Measurements from ENCODE around the gene AK9. TPM values are rescaled to one million over a fixed set of nuclear protein-coding genes. Genes with fewer than 3 reads are reported as not detected.

AK9 gene
- 1 to 10 TPM; 3.1 to 9.5 (median 6.3) TPM for total RNA-seq

GRCh38 chr6:109690737-109691621 is at the start of gene AK9, which contains the start of gene FIG4:
Gene AK9, minus strand, starts transcription at chr6:109691202. Its CDS starts 15,457 bp downstream, at chr6:109675745.
Gene FIG4, plus strand, starts transcription at chr6:109691296. Its CDS starts 140 bp downstream, at chr6:109691436.
- under 1% methylated on average over 45 of the region's 47 CpGs for WGBS
- Histone ChIP-seq H3K36me3 (peaks cover 3% of the 10 kb centered on the region), H3K4me3 (peak within 1 kb of the TSS; percentile 71), H3K4me1 (peaks cover 32% of the 10 kb centered on the region), H3K9me3 (no peaks in the 10 kb centered on the region), H3K27ac (peak within 1 kb of the TSS; percentile 87), H3K27me3 (no peaks in the 10 kb centered on the region)
- DNase-seq (ENCODE audit: low spot score in 2 of 2), result peak; percentile 95 to 96
- TF ChIP-seq EP300 (IDR thresholded peaks at IDR 0.05) (no peak), POLR2A (IDR thresholded peaks at IDR 0.05) (peak in 1 of 2 donors; percentile 26), CTCF (IDR thresholded peaks at IDR 0.05) (peak in 1 of 2 donors; percentile 11), POLR2AphosphoS5 (IDR thresholded peaks at IDR 0.05) (peak in 1 of 3 donors; percentile 20)

- no peak for TF ChIP-seq POLR2AphosphoS5 (IDR thresholded peaks at IDR 0.05)
- no peak for TF ChIP-seq POLR2A (IDR thresholded peaks at IDR 0.05)
- no peak for TF ChIP-seq CTCF (IDR thresholded peaks at IDR 0.05)
- no peak for TF ChIP-seq EP300 (IDR thresholded peaks at IDR 0.05)
- no peaks in the 10 kb centered on the region for H3K4me1 ChIP-seq
Observed at GRCh38 chr6:109740787-109741186, 49.8 kb upstream of the AK9 start.

GRCh38 chr6:109739686-109740085 is 48.7 kb upstream of the AK9 start:
- DNase-seq (ENCODE audit: low spot score in 2 of 2), result no peak
- Histone ChIP-seq H3K4me3 (no peak overlapping the region), H3K27ac (no peak overlapping the region), H3K36me3 (peaks cover 31% of the 10 kb centered on the region), H3K27me3 (no peaks in the 10 kb centered on the region), H3K9me3 (no peaks in the 10 kb centered on the region), H3K4me1 (no peaks in the 10 kb centered on the region)
- WGBS, result 93% methylated on average over 3 of the region's 3 CpGs
- TF ChIP-seq POLR2AphosphoS5 (IDR thresholded peaks at IDR 0.05) (no peak), CTCF (IDR thresholded peaks at IDR 0.05) (no peak), EP300 (IDR thresholded peaks at IDR 0.05) (no peak), POLR2A (IDR thresholded peaks at IDR 0.05) (no peak)

More at GRCh38 chr6:109740787-109741186, 49.8 kb upstream of the AK9 start:
- Histone ChIP-seq H3K27me3 (no peaks in the 10 kb centered on the region), H3K4me3 (no peak overlapping the region), H3K9me3 (no peaks in the 10 kb centered on the region), H3K27ac (no peak overlapping the region), H3K36me3 (peaks cover 20% of the 10 kb centered on the region)
- 80% methylated on average over 6 of the region's 7 CpGs for WGBS
- DNase-seq (ENCODE audit: low spot score in 2 of 2), result no peak

GRCh38 chr6:109738667-109739066 is 47.7 kb upstream of the AK9 start:
- Histone ChIP-seq H3K27me3 (no peaks in the 10 kb centered on the region), H3K27ac (no peak overlapping the region), H3K9me3 (no peaks in the 10 kb centered on the region), H3K4me3 (no peak overlapping the region), H3K4me1 (no peaks in the 10 kb centered on the region), H3K36me3 (peaks cover 32% of the 10 kb centered on the region)
- TF ChIP-seq POLR2AphosphoS5 (IDR thresholded peaks at IDR 0.05) (no peak), EP300 (IDR thresholded peaks at IDR 0.05) (no peak), CTCF (IDR thresholded peaks at IDR 0.05) (no peak), POLR2A (IDR thresholded peaks at IDR 0.05) (no peak)
- WGBS, result 96% methylated on average over 2 of the region's 2 CpGs
- DNase-seq (ENCODE audit: low spot score in 2 of 2), result no peak

DNA sequence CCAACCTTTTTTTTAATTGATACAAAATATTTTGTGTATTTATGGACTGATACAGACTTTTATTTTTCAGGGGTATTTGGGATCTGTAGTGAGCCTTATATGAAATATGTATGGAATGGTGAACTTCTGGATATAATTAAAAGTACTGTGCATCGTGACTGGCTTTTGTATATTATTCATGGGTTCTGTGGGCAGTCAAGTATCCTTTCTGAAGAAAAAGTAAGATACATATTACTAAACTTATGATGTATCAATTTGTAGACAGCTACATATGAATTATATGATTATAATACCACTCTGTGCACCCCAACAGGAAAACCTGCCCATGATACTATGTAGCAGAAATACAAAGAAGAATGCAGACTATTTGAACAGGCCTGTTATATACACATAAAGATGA is 47.3 kb upstream of the AK9 start:
- WGBS, result 81% methylated on average over 1 of the region's 1 CpG
- Histone ChIP-seq H3K9me3 (no peaks in the 10 kb centered on the region), H3K4me3 (no peak overlapping the region), H3K36me3 (peaks cover 32% of the 10 kb centered on the region), H3K4me1 (no peaks in the 10 kb centered on the region), H3K27ac (no peak overlapping the region), H3K27me3 (no peaks in the 10 kb centered on the region)
- TF ChIP-seq CTCF (IDR thresholded peaks at IDR 0.05) (no peak), EP300 (IDR thresholded peaks at IDR 0.05) (no peak), POLR2A (IDR thresholded peaks at IDR 0.05) (no peak), POLR2AphosphoS5 (IDR thresholded peaks at IDR 0.05) (no peak)
- DNase-seq (ENCODE audit: low spot score in 2 of 2), result no peak
